HG02938 (cell line): ENCODE data around the gene DDX53.

ENCODE experiments used
- ATAC-seq: cut with Tn5 transposase; IDR thresholded peaks from one replicate; pipeline ENCODE4 v1.9.1; 2021; ENCODE audit warnings: mild to moderate bottlenecking, moderate library complexity; ENCODE audit not compliant: unreplicated experiment

DDX53 gene

DNA sequence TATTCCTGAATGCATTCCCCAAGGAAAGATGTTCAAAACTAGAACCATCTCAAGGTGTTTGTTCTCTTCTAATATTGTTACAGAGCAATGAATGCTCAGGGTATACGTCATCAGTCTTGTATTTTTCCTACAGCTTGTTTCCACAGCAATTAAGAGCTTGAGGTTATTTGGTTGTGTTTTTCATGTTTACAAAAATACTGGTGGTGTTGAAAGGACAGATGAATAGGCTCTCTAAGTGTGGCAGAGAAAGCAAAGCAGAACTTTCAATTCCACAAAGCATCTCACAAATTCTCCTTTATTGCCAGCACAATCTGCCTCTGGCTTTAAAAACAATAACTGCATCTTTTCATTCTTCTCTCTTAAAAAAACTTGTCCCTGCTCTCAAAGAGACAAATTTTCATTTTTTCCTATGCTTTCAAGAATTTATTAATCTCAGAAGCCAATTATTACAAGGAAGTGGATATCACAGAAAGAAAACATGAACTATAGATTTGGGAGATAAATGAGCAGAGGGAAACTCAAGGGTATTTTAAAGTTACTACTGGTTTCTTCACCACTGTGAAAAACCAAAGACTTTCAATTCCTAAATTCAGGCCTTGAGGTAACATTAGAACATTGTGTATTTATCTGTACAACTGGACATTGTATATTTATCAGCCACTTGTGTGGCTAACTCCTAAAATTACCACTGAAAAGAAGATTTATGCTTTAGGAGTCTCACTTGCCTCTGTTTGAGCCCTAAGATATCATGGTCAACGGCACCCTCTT, 49.2 kb downstream of the DDX53 start:
- ATAC-seq: no peak

GRCh38 chrX:23052324-23052723, 52.6 kb downstream of the DDX53 start:
- no peak for ATAC-seq
